ENCODE measurements around the gene MMP28.
"Not testable (repeated sequence)": the region's sequence is repeated elsewhere in the genome, so short reads cannot be mapped to it uniquely, and the experiment has no call there.

MMP28 gene

GRCh38 chr17:35757243-35757642 lies 38.2 kb downstream of the MMP28 start:
- H3K9me3 ChIP-seq (ENCODE audit: severe bottlenecking): no peaks in the 10 kb centered on the region
- no peak for DNase-seq
- TF ChIP-seq CTCF (IDR thresholded peaks at IDR 0.05; ENCODE audit: low read depth, low read length): no peak
- H3K27ac ChIP-seq: no peak overlapping the region
- H3K4me3 ChIP-seq (ENCODE audit: low read depth, low read length): no peak overlapping the region
- H3K36me3 ChIP-seq: no peaks in the 10 kb centered on the region
- no peaks in the 10 kb centered on the region for H3K27me3 ChIP-seq (ENCODE audit: insufficient read depth, low read depth, severe bottlenecking)

GRCh38 chr17:35752945-35753764 lies 42.3 kb downstream of the MMP28 start, which contains the start of gene GAS2L2:
Gene GAS2L2 (minus strand): TSS chr17:35753239. CDS start chr17:35752850, 389 bp downstream.
- no peak within 1 kb of the TSS for H3K4me3 ChIP-seq (ENCODE audit: low read depth, low read length)
- H3K9me3 ChIP-seq (ENCODE audit: severe bottlenecking): no peaks in the 10 kb centered on the region
- DNase-seq: no peak
- H3K36me3 ChIP-seq: no peaks in the 10 kb centered on the region
- TF ChIP-seq CTCF (IDR thresholded peaks at IDR 0.05; ENCODE audit: low read depth, low read length): no peak
- H3K27ac ChIP-seq: no peak within 1 kb of the TSS
- H3K27me3 ChIP-seq (ENCODE audit: insufficient read depth, low read depth, severe bottlenecking): no peaks in the 10 kb centered on the region

- Histone ChIP-seq H3K36me3 (no peaks in the 10 kb centered on the region), H3K4me3 (ENCODE audit: low read depth, low read length) (no peak overlapping the region), H3K27ac (no peak overlapping the region), H3K9me3 (ENCODE audit: severe bottlenecking) (no peaks in the 10 kb centered on the region), H3K27me3 (ENCODE audit: insufficient read depth, low read depth, severe bottlenecking) (no peaks in the 10 kb centered on the region)
- TF ChIP-seq CTCF (IDR thresholded peaks at IDR 0.05; ENCODE audit: low read depth, low read length): no peak
- no peak for DNase-seq
Measured at GRCh38 chr17:35752471-35752870, 43.0 kb downstream of the MMP28 start.

- not testable (repeated sequence) for H3K36me3 ChIP-seq; H3K27ac ChIP-seq; H3K27me3 ChIP-seq (ENCODE audit: insufficient read depth, low read depth, severe bottlenecking); H3K9me3 ChIP-seq (ENCODE audit: severe bottlenecking); DNase-seq; H3K4me3 ChIP-seq (ENCODE audit: low read depth, low read length)
Measured at GRCh38 chr17:35751541-35751940, 43.9 kb downstream of the MMP28 start.

GRCh38 chr17:35750526-35751395 lies 44.7 kb downstream of the MMP28 start:
- H3K27ac ChIP-seq: no peak overlapping the region
- H3K9me3 ChIP-seq (ENCODE audit: severe bottlenecking): no peaks in the 10 kb centered on the region
- DNase-seq: no peak
- H3K27me3 ChIP-seq (ENCODE audit: insufficient read depth, low read depth, severe bottlenecking): no peaks in the 10 kb centered on the region
- peak overlapping the region; percentile 38; the same call in 1 of the 2 replicates for H3K4me3 ChIP-seq (ENCODE audit: low read depth, low read length)
- no peaks in the 10 kb centered on the region for H3K36me3 ChIP-seq
- TF ChIP-seq CTCF (IDR thresholded peaks at IDR 0.05; ENCODE audit: low read depth, low read length): no peak
